ENCODE results near the gene BLOC1S1. TPM values are rescaled to one million over a fixed set of nuclear protein-coding genes. Genes with fewer than 3 reads are reported as not detected.

Gene BLOC1S1
- total RNA-seq, 1 donor from 2014 or later, result 51.0 TPM

DNA sequence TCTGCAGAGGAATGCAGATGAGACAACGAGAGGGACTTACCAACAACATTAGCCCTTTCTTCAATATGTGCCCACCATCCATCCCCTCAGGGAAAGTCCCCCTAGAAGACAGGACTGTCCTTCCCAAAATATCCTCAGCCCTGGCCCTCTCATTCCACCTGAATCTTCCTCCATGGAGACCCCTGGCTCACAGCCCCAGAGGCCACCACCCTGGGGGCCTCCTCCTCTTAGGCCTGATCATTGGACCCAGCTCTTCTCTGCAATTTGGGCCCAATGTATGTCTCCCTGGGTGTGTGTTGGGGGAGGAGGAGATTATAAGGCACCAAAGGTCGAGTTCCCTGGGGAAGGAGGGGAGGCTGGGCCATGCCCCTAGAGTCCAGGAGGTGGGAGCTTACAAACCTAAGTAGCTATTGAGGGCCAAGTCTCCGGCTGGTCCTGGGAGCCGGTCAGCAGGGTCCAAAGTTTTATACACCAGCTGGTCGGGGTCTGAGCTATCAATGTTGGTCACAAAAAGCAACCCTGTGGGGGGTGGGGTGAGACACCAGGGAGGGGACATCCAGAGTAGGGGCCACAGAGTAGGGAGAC, 16.3 kb upstream of the BLOC1S1 start:
- H3K4me3 Mint-ChIP-seq (ENCODE audit: unreplicated experiment), result no peak overlapping the region
- no peaks in the 10 kb centered on the region for H3K9me3 ChIP-seq (ENCODE audit: insufficient read depth, low read depth, low read length)
- no peaks in the 10 kb centered on the region for H3K27me3 ChIP-seq (ENCODE audit: insufficient read depth, low read length)
- peaks cover 9% of the 10 kb centered on the region for H3K4me1 Mint-ChIP-seq (ENCODE audit: low read depth, unreplicated experiment)
- peaks cover 9% of the 10 kb centered on the region for H3K36me3 Mint-ChIP-seq (ENCODE audit: low read depth, unreplicated experiment)
- no peak for TF ChIP-seq EZH2 (IDR thresholded peaks at IDR 0.05; ENCODE audit: insufficient read depth, low read length)
- TF ChIP-seq, protein P1, sequence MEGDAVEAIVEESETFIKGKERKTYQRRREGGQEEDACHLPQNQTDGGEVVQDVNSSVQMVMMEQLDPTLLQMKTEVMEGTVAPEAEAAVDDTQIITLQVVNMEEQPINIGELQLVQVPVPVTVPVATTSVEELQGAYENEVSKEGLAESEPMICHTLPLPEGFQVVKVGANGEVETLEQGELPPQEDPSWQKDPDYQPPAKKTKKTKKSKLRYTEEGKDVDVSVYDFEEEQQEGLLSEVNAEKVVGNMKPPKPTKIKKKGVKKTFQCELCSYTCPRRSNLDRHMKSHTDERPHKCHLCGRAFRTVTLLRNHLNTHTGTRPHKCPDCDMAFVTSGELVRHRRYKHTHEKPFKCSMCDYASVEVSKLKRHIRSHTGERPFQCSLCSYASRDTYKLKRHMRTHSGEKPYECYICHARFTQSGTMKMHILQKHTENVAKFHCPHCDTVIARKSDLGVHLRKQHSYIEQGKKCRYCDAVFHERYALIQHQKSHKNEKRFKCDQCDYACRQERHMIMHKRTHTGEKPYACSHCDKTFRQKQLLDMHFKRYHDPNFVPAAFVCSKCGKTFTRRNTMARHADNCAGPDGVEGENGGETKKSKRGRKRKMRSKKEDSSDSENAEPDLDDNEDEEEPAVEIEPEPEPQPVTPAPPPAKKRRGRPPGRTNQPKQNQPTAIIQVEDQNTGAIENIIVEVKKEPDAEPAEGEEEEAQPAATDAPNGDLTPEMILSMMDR (IDR thresholded peaks at IDR 0.05; ENCODE audit: insufficient read depth, low read depth, low read length), result no peak
- peaks cover 4% of the 10 kb centered on the region for H4K20me1 ChIP-seq (ENCODE audit: insufficient read depth, low read length)
- no peaks in the 10 kb centered on the region for H3K36me3 ChIP-seq (ENCODE audit: insufficient read depth, low read length)
- H2AFZ ChIP-seq (ENCODE audit: low read depth, low read length), result no peak overlapping the region
- H3K79me2 ChIP-seq (ENCODE audit: insufficient read depth, low read length), result peaks cover 20% of the 10 kb centered on the region
- no peaks in the 10 kb centered on the region for H3K9me3 Mint-ChIP-seq (ENCODE audit: unreplicated experiment)
- peaks cover 11% of the 10 kb centered on the region for H3K27me3 Mint-ChIP-seq (ENCODE audit: low read depth, unreplicated experiment)
- DNase-seq (ENCODE audit: low read depth) (no peak), FAIRE-seq (no peak)
- no peak overlapping the region for H3K27ac Mint-ChIP-seq (ENCODE audit: unreplicated experiment)
- no peak overlapping the region for H3K4me3 ChIP-seq (ENCODE audit: insufficient read depth, low read depth, low read length)
- H3K9ac ChIP-seq (ENCODE audit: low read length), result no peak overlapping the region
- peaks cover 4% of the 10 kb centered on the region for H3K4me1 ChIP-seq (ENCODE audit: insufficient read depth, low read length)
- H3K27ac ChIP-seq (ENCODE audit: low read depth, low read length), result no peak overlapping the region
- no peak overlapping the region for H3K4me2 ChIP-seq (ENCODE audit: low read length)

DNA sequence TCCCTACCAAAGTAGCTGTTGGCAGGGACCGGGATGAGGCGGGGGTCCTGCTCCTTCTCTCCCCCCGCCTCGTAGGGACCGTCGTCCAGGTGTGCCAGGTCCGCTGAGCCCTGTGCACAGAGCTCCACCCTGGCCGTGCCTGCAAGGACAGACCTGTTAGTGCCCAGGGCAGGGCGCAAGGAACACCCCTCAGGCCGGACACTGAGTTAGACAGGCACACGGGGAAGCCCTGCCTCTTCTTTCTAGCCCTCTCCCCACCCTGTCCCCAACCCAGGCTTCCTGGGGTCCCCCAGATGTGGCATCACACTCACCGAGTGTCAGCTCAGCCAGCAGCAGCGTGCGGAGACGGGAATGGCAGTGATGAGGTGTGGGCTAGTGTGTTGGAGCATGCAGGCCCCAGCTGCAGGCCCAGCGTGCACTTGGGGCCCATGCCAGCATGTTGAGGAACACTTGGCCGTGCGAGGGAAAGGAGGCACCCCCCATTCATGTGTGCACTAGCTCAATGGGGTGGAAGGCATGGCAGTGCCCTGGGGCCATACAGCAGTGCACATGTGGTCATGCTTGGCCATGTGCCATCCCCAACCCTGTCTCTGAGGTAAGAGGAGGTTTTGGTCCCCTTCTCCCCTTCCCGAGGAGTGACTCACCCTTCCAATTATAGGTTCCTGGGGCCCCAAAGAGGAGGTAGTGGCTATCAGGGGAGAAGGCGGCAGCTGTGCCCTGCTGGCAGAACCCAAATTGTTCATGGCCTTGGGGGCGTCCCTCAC, 15.4 kb upstream of the BLOC1S1 start:
- peaks cover 11% of the 10 kb centered on the region for H3K27me3 Mint-ChIP-seq (ENCODE audit: low read depth, unreplicated experiment)
- Histone ChIP-seq H3K9ac (ENCODE audit: low read length) (no peak overlapping the region), H3K9me3 (ENCODE audit: insufficient read depth, low read depth, low read length) (no peaks in the 10 kb centered on the region), H3K4me2 (ENCODE audit: low read length) (no peak overlapping the region), H4K20me1 (ENCODE audit: insufficient read depth, low read length) (peaks cover 4% of the 10 kb centered on the region), H3K4me3 (ENCODE audit: insufficient read depth, low read depth, low read length) (no peak overlapping the region), H3K4me1 (ENCODE audit: insufficient read depth, low read length) (peaks cover 4% of the 10 kb centered on the region), H2AFZ (ENCODE audit: low read depth, low read length) (no peak overlapping the region), H3K79me2 (ENCODE audit: insufficient read depth, low read length) (peaks cover 22% of the 10 kb centered on the region), H3K27ac (ENCODE audit: low read depth, low read length) (no peak overlapping the region), H3K36me3 (ENCODE audit: insufficient read depth, low read length) (no peaks in the 10 kb centered on the region), H3K27me3 (ENCODE audit: insufficient read depth, low read length) (no peaks in the 10 kb centered on the region)
- H3K4me3 Mint-ChIP-seq (ENCODE audit: unreplicated experiment), result no peak overlapping the region
- TF ChIP-seq, protein P1 (IDR thresholded peaks at IDR 0.05; ENCODE audit: insufficient read depth, low read depth, low read length), result no peak
- no peak for TF ChIP-seq EZH2 (IDR thresholded peaks at IDR 0.05; ENCODE audit: insufficient read depth, low read length)
- H3K9me3 Mint-ChIP-seq (ENCODE audit: unreplicated experiment), result no peaks in the 10 kb centered on the region
- DNase-seq (ENCODE audit: low read depth) (no peak), FAIRE-seq (no peak)
- H3K4me1 Mint-ChIP-seq (ENCODE audit: low read depth, unreplicated experiment), result peaks cover 11% of the 10 kb centered on the region
- no peak overlapping the region for H3K27ac Mint-ChIP-seq (ENCODE audit: unreplicated experiment)
- H3K36me3 Mint-ChIP-seq (ENCODE audit: low read depth, unreplicated experiment), result peaks cover 6% of the 10 kb centered on the region

DNA sequence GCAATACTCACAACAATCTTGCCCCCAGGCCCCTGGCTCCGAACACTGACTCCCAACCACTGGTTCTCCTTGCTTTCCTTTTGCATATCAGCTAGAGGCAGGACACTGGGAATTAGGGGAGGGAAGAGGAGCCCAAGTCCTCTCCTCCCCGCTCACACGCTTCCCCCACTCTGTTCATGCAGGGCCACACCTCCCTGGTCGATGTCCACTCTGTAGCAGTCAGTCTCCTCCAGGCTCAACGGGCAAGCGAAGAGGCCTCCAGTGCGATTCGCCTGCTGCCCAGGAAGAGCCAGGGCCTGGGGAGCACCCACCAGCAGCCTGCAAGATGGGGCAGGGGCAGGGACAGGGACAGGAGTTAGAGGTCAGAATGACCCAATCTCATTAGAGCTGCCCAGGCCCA, 13.0 kb upstream of the BLOC1S1 start:
- Mint-ChIP-seq H3K27me3 (ENCODE audit: low read depth, unreplicated experiment) (peaks cover 7% of the 10 kb centered on the region), H3K4me1 (ENCODE audit: low read depth, unreplicated experiment) (peaks cover 11% of the 10 kb centered on the region), H3K36me3 (ENCODE audit: low read depth, unreplicated experiment) (peaks cover 3% of the 10 kb centered on the region), H3K4me3 (ENCODE audit: unreplicated experiment) (no peak overlapping the region), H3K27ac (ENCODE audit: unreplicated experiment) (no peak overlapping the region), H3K9me3 (ENCODE audit: unreplicated experiment) (no peaks in the 10 kb centered on the region)
- Histone ChIP-seq H2AFZ (ENCODE audit: low read depth, low read length) (no peak overlapping the region), H3K4me3 (ENCODE audit: insufficient read depth, low read depth, low read length) (no peak overlapping the region), H3K9me3 (ENCODE audit: insufficient read depth, low read depth, low read length) (no peaks in the 10 kb centered on the region), H4K20me1 (ENCODE audit: insufficient read depth, low read length) (peaks cover 4% of the 10 kb centered on the region), H3K4me1 (ENCODE audit: insufficient read depth, low read length) (peaks cover 12% of the 10 kb centered on the region), H3K27ac (ENCODE audit: low read depth, low read length) (no peak overlapping the region), H3K36me3 (ENCODE audit: insufficient read depth, low read length) (no peaks in the 10 kb centered on the region), H3K79me2 (ENCODE audit: insufficient read depth, low read length) (peaks cover 37% of the 10 kb centered on the region), H3K27me3 (ENCODE audit: insufficient read depth, low read length) (no peaks in the 10 kb centered on the region), H3K4me2 (ENCODE audit: low read length) (no peak overlapping the region), H3K9ac (ENCODE audit: low read length) (no peak overlapping the region)
- no peak for DNase-seq (ENCODE audit: low read depth)
- no peak for TF ChIP-seq EZH2 (IDR thresholded peaks at IDR 0.05; ENCODE audit: insufficient read depth, low read length)
- TF ChIP-seq, protein P1 (IDR thresholded peaks at IDR 0.05; ENCODE audit: insufficient read depth, low read depth, low read length), result no peak
- no peak for FAIRE-seq
